HL-60 (cell line): ENCODE data around the gene GNAI2.

Experiments used
- CTCF ChIP-seq: IDR thresholded peaks from one replicate; pipeline ENCODE4 v1.5.1; 2011; ENCODE audit warnings: low read length, control low read depth, inconsistent platforms; ENCODE audit not compliant: insufficient read depth
- TF ChIP-seq, protein P1 (sequence below): IDR thresholded peaks from 2 replicates; pipeline ENCODE4 v1.6.1; 2012; ENCODE audit warnings: low read depth; ENCODE audit not compliant: insufficient replicate concordance

- no peak for TF ChIP-seq CTCF
- TF ChIP-seq, protein P1, sequence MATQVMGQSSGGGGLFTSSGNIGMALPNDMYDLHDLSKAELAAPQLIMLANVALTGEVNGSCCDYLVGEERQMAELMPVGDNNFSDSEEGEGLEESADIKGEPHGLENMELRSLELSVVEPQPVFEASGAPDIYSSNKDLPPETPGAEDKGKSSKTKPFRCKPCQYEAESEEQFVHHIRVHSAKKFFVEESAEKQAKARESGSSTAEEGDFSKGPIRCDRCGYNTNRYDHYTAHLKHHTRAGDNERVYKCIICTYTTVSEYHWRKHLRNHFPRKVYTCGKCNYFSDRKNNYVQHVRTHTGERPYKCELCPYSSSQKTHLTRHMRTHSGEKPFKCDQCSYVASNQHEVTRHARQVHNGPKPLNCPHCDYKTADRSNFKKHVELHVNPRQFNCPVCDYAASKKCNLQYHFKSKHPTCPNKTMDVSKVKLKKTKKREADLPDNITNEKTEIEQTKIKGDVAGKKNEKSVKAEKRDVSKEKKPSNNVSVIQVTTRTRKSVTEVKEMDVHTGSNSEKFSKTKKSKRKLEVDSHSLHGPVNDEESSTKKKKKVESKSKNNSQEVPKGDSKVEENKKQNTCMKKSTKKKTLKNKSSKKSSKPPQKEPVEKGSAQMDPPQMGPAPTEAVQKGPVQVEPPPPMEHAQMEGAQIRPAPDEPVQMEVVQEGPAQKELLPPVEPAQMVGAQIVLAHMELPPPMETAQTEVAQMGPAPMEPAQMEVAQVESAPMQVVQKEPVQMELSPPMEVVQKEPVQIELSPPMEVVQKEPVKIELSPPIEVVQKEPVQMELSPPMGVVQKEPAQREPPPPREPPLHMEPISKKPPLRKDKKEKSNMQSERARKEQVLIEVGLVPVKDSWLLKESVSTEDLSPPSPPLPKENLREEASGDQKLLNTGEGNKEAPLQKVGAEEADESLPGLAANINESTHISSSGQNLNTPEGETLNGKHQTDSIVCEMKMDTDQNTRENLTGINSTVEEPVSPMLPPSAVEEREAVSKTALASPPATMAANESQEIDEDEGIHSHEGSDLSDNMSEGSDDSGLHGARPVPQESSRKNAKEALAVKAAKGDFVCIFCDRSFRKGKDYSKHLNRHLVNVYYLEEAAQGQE, result no peak
Measured at GRCh38 chr3:50230794-50231125, 5.2 kb upstream of the GNAI2 start.
